Natural killer cell (primary cell): ENCODE results near the gene ATOSA. TPM values are rescaled to one million over a fixed set of nuclear protein-coding genes. Genes with fewer than 3 reads are reported as not detected.

Experiments
- ATAC-seq, 3 donors: fragments of 150-1000 bp in 2 of 3; fragments of 200-7000 bp in 1 of 3; cut with Tn5 transposase; 1 replicate in 1 of 3; 2 replicates in 2 of 3; pipeline ENCODE4 v1.10.0; 2021; ENCODE audit warnings: mild to moderate bottlenecking in 2 of 3, moderate library complexity in 2 of 3
- DNase-seq, 2 donors: peaks; one replicate each; pipeline versions ENCODE4 v3.0.0 to v3.0.0-alpha.2; 2013 to 2021; ENCODE audit warnings: mixed read lengths in 1 of 2
- H3K27ac ChIP-seq: one replicate; pipeline ENCODE4 v1.5.1; 2013; ENCODE audit warnings: mild to moderate bottlenecking, low read length
- H3K27me3 ChIP-seq: one replicate; pipeline ENCODE4 v1.6.1; 2013; ENCODE audit warnings: low read length; ENCODE audit not compliant: control insufficient read depth, insufficient read depth
- H3K36me3 ChIP-seq: one replicate; pipeline ENCODE4 v1.6.1; 2013; ENCODE audit warnings: low read length; ENCODE audit not compliant: control insufficient read depth, insufficient read depth
- H3K4me1 ChIP-seq: one replicate; pipeline ENCODE4 v1.6.1; 2013; ENCODE audit warnings: low read length; ENCODE audit not compliant: control insufficient read depth, insufficient read depth
- H3K4me3 ChIP-seq: one replicate; pipeline ENCODE4 v1.5.1; 2013; ENCODE audit warnings: low read length
- H3K9me3 ChIP-seq: one replicate; pipeline ENCODE4 v1.6.1; 2013; ENCODE audit warnings: low read length; ENCODE audit not compliant: control insufficient read depth, insufficient read depth
- H3K27ac Mint-ChIP-seq, 2 donors: one replicate each; pipeline ENCODE4 v1.8.0; 2022; ENCODE audit warnings: mild to moderate bottlenecking in 2 of 2, mixed read lengths in 2 of 2, moderate library complexity in 1 of 2
- H3K27me3 Mint-ChIP-seq, 2 donors: one replicate each; pipeline ENCODE4 v1.8.0; 2022; ENCODE audit warnings: low read depth in 2 of 2, mixed read lengths in 2 of 2
- H3K36me3 Mint-ChIP-seq: one replicate; pipeline ENCODE4 v1.8.0; 2022; ENCODE audit warnings: mixed read lengths
- H3K4me1 Mint-ChIP-seq, 2 donors: one replicate each; pipeline ENCODE4 v1.8.0; 2022; ENCODE audit warnings: mixed read lengths in 2 of 2
- H3K4me3 Mint-ChIP-seq: one replicate; pipeline ENCODE4 v1.8.0; 2022; ENCODE audit warnings: mild to moderate bottlenecking, moderate library complexity, mixed read lengths
- H3K9me3 Mint-ChIP-seq, 2 donors: one replicate each; pipeline ENCODE4 v1.8.0; 2022; ENCODE audit warnings: mixed read lengths in 2 of 2
- CTCF ChIP-seq: fragments of 200-600 bp; IDR thresholded peaks from one replicate; pipeline ENCODE4 v1.8.0; 2022; ENCODE audit warnings: antibody characterized with exemption
- WGBS: methylation state at CpG from one replicate; pipeline ENCODE4 v1.1.7; 2013; ENCODE audit warnings: missing lambda C conversion rate; ENCODE audit not compliant: insufficient coverage; 5-methylcytosine and 5-hydroxymethylcytosine counted together
- intact Hi-C: fragments of 100-400 bp; cut with micrococcal nuclease; formaldehyde crosslinking; loops from one replicate; pipeline ENCODE4 v1.14.2; 2022
- total RNA-seq, 4 donors: library from RNA; stranded (reverse); fragments of 120-200 nt in 1 of 4; gene quantifications; one replicate each; pipeline versions ENCODE4 v1.2.3 to v1.2.4, GENCODE V29; 2013 to 2022

Gene ATOSA
- total RNA-seq, 3 donors from 2014 or later (not counting 1 experiment from before 2014, with no cell fraction given) = 107 to 127 (median 114) TPM

- no peaks in the 10 kb centered on the region for H3K4me1 ChIP-seq
- H3K4me3 ChIP-seq = no peak overlapping the region
- intact Hi-C loops = no loop called here
- Mint-ChIP-seq H3K27ac (no peak overlapping the region), H3K4me1 (no peaks in the 10 kb centered on the region), H3K9me3 (no peaks in the 10 kb centered on the region), H3K36me3 (no peaks in the 10 kb centered on the region), H3K4me3 (no peak overlapping the region), H3K27me3 (peaks cover 10% of the 10 kb centered on the region in 2 donors)
- no peaks in the 10 kb centered on the region for H3K27me3 ChIP-seq
- 97% methylated on average over 2 of the region's 2 CpGs for WGBS
- H3K9me3 ChIP-seq = no peaks in the 10 kb centered on the region
- DNase-seq (no peak), ATAC-seq (no peak)
- H3K36me3 ChIP-seq = no peaks in the 10 kb centered on the region
- TF ChIP-seq CTCF = no peak
- H3K27ac ChIP-seq = no peak overlapping the region
These were observed 16.0 kb upstream of the ATOSA start for GRCh38 chr15:52695154-52695553.

GRCh38 chr15:52689562-52689961, 10.4 kb upstream of the ATOSA start:
- 95% methylated on average over 1 of the region's 1 CpG for whole genome bisulfite sequencing
- no peaks in the 10 kb centered on the region for H3K9me3 Mint-ChIP-seq

GRCh38 chr15:52683580-52683979, 4.4 kb upstream of the ATOSA start:
- Mint-ChIP-seq H3K36me3 (no peaks in the 10 kb centered on the region), H3K4me3 (peak overlapping the region; percentile 38), H3K27me3 (peaks cover 0 to 9% of the 10 kb centered on the region in 2 donors), H3K4me1 (peaks cover 21 to 34% of the 10 kb centered on the region in 2 donors), H3K9me3 (no peaks in the 10 kb centered on the region), H3K27ac (peak overlapping the region; percentile 74 to 91)
- peak; percentile 35 to 59 (median 49) for ATAC-seq
- 0% methylated on average over 1 of the region's 1 CpG for WGBS
- intact Hi-C loops = no loop called here
- no peaks in the 10 kb centered on the region for H3K27me3 ChIP-seq
- peak in 1 of 2 donors; percentile 58 for DNase-seq
- H3K9me3 ChIP-seq = no peaks in the 10 kb centered on the region
- peaks cover 7% of the 10 kb centered on the region for H3K4me1 ChIP-seq
- peak overlapping the region; percentile 79 for H3K27ac ChIP-seq
- TF ChIP-seq CTCF = no peak
- no peak overlapping the region for H3K4me3 ChIP-seq
- H3K36me3 ChIP-seq = no peaks in the 10 kb centered on the region

More at GRCh38 chr15:52689562-52689961, 10.4 kb upstream of the ATOSA start:
- H3K9me3 ChIP-seq = no peaks in the 10 kb centered on the region
- TF ChIP-seq CTCF = no peak
- H3K4me1 ChIP-seq = no peaks in the 10 kb centered on the region
- intact Hi-C loops = no loop called here
- H3K36me3 ChIP-seq = no peaks in the 10 kb centered on the region
- no peak for ATAC-seq
- H3K36me3 Mint-ChIP-seq = no peaks in the 10 kb centered on the region
- DNase-seq = no peak
- H3K27me3 ChIP-seq = no peaks in the 10 kb centered on the region
- H3K27me3 Mint-ChIP-seq = peaks cover 10% of the 10 kb centered on the region in 2 donors
- no peak overlapping the region for H3K27ac ChIP-seq
- H3K27ac Mint-ChIP-seq = no peak overlapping the region
- no peaks in the 10 kb centered on the region for H3K4me1 Mint-ChIP-seq
- H3K4me3 ChIP-seq = no peak overlapping the region
- no peak overlapping the region for H3K4me3 Mint-ChIP-seq

- H3K4me1 ChIP-seq = peaks cover 10% of the 10 kb centered on the region
- H3K4me3 Mint-ChIP-seq = peak overlapping the region; percentile 50
- H3K27me3 Mint-ChIP-seq = peaks cover 0 to 3% of the 10 kb centered on the region in 2 donors
- intact Hi-C loops = no loop called here
- peak in 1 of 2 donors; percentile 68 for DNase-seq
- WGBS = no CpG with 5 or more reads among the region's 3 CpGs
- no peak for ATAC-seq
- no peaks in the 10 kb centered on the region for H3K27me3 ChIP-seq
- TF ChIP-seq CTCF = no peak
- no peaks in the 10 kb centered on the region for H3K9me3 Mint-ChIP-seq
- no peak overlapping the region for H3K4me3 ChIP-seq
- H3K27ac Mint-ChIP-seq = peak overlapping the region; percentile 74 to 91
- peak overlapping the region; percentile 79 for H3K27ac ChIP-seq
- H3K36me3 Mint-ChIP-seq = no peaks in the 10 kb centered on the region
- peaks cover 27 to 42% of the 10 kb centered on the region in 2 donors for H3K4me1 Mint-ChIP-seq
- H3K9me3 ChIP-seq = no peaks in the 10 kb centered on the region
- H3K36me3 ChIP-seq = no peaks in the 10 kb centered on the region
These were observed 3.6 kb upstream of the ATOSA start for GRCh38 chr15:52682781-52683180.
